IMR-90 (cell line): ENCODE results near the gene UBXN1. TPM values are rescaled to one million over a fixed set of nuclear protein-coding genes. Genes with fewer than 3 reads are reported as not detected.

Experiments
- ATAC-seq: fragments of 200-7000 bp; cut with Tn5 transposase; 2 replicates; pipeline ENCODE4 v1.9.1; 2020; ENCODE audit warnings: low read depth, mild to moderate bottlenecking, moderate library complexity
- BruUV-seq: library from RNA; stranded (reverse); fragments of 400-500 nt; replicated peaks from 2 replicates; lab custom pipeline; 2021; lab: Mats Ljungman, UMichigan
- CTCF ChIA-PET: fragments of 300-600 bp; formaldehyde crosslinking; extraction: SDS; loops from one replicate; lab custom pipeline; 2021; ENCODE audit warnings: antibody characterized with exemption; lab: Yijun Ruan, JAX
- POLR2A ChIA-PET: fragments of 300-600 bp; sonication (Branson Sonifier 250); formaldehyde crosslinking; loops from one replicate; lab custom pipeline; 2022; ENCODE audit warnings: antibody characterized with exemption; ENCODE audit not compliant: unreplicated experiment; lab: Charles Lee
- DNase-seq: peaks from one replicate; pipeline ENCODE4 v3.0.0; 2013
- H2AFZ ChIP-seq: replicated peaks from 2 replicates; pipeline ENCODE3; 2013; ENCODE audit warnings: low read length, mild to moderate bottlenecking; ENCODE audit not compliant: poor library complexity
- H2AK5ac ChIP-seq: 2 replicates; pipeline ENCODE4 v1.6.1; 2013; ENCODE audit warnings: low read depth, low read length, inconsistent platforms
- H2AK9ac ChIP-seq: replicated peaks from 2 replicates; pipeline ENCODE3; 2013; ENCODE audit warnings: mild to moderate bottlenecking, low read depth, low read length, moderate library complexity; ENCODE audit not compliant: poor library complexity
- H2BK120ac ChIP-seq: 2 replicates; pipeline ENCODE4 v1.6.1; 2013; ENCODE audit warnings: low read depth, low read length, inconsistent platforms
- H2BK15ac ChIP-seq: 3 replicates; pipeline ENCODE4 v1.6.1; 2013; ENCODE audit warnings: low read depth, low read length, inconsistent platforms
- H2BK20ac ChIP-seq: 2 replicates; pipeline ENCODE4 v1.6.1; 2013; ENCODE audit warnings: low read depth, mild to moderate bottlenecking, inconsistent platforms, low read length, moderate library complexity
- H2BK5ac ChIP-seq: 2 replicates; pipeline ENCODE4 v1.6.1; 2013; ENCODE audit warnings: mild to moderate bottlenecking, low read depth, low read length, inconsistent platforms; ENCODE audit not compliant: poor library complexity, severe bottlenecking
- H3K14ac ChIP-seq: replicated peaks from 2 replicates; pipeline ENCODE4 v1.6.1; 2013; ENCODE audit warnings: low read depth, low read length, inconsistent platforms
- H3K18ac ChIP-seq: 2 replicates; pipeline ENCODE4 v1.6.1; 2013; ENCODE audit warnings: low read depth, low read length, control low read depth
- H3K23ac ChIP-seq: 2 replicates; pipeline ENCODE4 v1.6.1; 2013; ENCODE audit warnings: low read depth, low read length, inconsistent platforms
- H3K27ac ChIP-seq: 2 replicates; pipeline ENCODE4 v1.5.1; 2013; ENCODE audit warnings: mild to moderate bottlenecking, control low read depth, low read length; ENCODE audit not compliant: insufficient read depth
- H3K27me3 ChIP-seq: 2 replicates; pipeline ENCODE4 v1.6.1; 2013; ENCODE audit warnings: low read length; ENCODE audit not compliant: control insufficient read depth, insufficient read depth
- H3K36me3 ChIP-seq: 2 replicates; pipeline ENCODE4 v1.6.1; 2013; ENCODE audit warnings: low read length, mixed read lengths; ENCODE audit not compliant: control insufficient read depth, insufficient read depth
- H3K4ac ChIP-seq: 2 replicates; pipeline ENCODE4 v1.6.1; 2013; ENCODE audit warnings: low read depth, low read length, inconsistent platforms
- H3K4me1 ChIP-seq: 2 replicates; pipeline ENCODE4 v1.6.1; 2013; ENCODE audit warnings: low read length, mixed read lengths; ENCODE audit not compliant: control insufficient read depth, insufficient read depth
- H3K4me2 ChIP-seq: 2 replicates; pipeline ENCODE4 v1.6.1; 2013; ENCODE audit warnings: low read depth, mild to moderate bottlenecking, control low read depth, low read length, moderate library complexity
- H3K4me3 ChIP-seq: 2 replicates; pipeline ENCODE4 v1.5.1; 2013; ENCODE audit warnings: low read depth, mild to moderate bottlenecking, control low read depth, low read length, moderate library complexity; ENCODE audit not compliant: insufficient read depth
- H3K56ac ChIP-seq: 2 replicates; pipeline ENCODE4 v1.6.1; 2013; ENCODE audit warnings: low read length, inconsistent platforms; ENCODE audit not compliant: insufficient read depth; ENCODE audit errors: extremely low read depth
- H3K79me1 ChIP-seq, 2 experiments: 2 replicates each; pipeline ENCODE4 v1.6.1; 2013; ENCODE audit warnings: low read length in 2 of 2, inconsistent platforms in 1 of 2, low read depth in 1 of 2
- H3K9ac ChIP-seq: 2 replicates; pipeline ENCODE4 v1.6.1; 2013; ENCODE audit warnings: low read depth, low read length, control low read depth
- H3K9me1 ChIP-seq: 2 replicates; pipeline ENCODE4 v1.6.1; 2013; ENCODE audit warnings: low read length, inconsistent platforms; ENCODE audit not compliant: insufficient read depth
- H3K9me3 ChIP-seq: 2 replicates; pipeline ENCODE4 v1.6.1; 2013; ENCODE audit warnings: low read length; ENCODE audit not compliant: control insufficient read depth, insufficient read depth
- H4K20me1 ChIP-seq: 2 replicates; pipeline ENCODE4 v1.6.1; 2013; ENCODE audit warnings: low read length, inconsistent platforms; ENCODE audit not compliant: insufficient read depth
- H4K5ac ChIP-seq: 2 replicates; pipeline ENCODE4 v1.6.1; 2013; ENCODE audit warnings: mild to moderate bottlenecking, low read depth, low read length, control low read depth
- H4K8ac ChIP-seq, 2 experiments: 2 replicates each; pipeline ENCODE4 v1.6.1; 2013; ENCODE audit warnings: low read depth in 2 of 2, low read length in 2 of 2, control low read depth in 1 of 2, inconsistent platforms in 1 of 2
- H4K91ac ChIP-seq: 2 replicates; pipeline ENCODE4 v1.6.1; 2013; ENCODE audit warnings: low read depth, low read length, inconsistent platforms; ENCODE audit not compliant: insufficient read depth
- CEBPB ChIP-seq: IDR thresholded peaks from 2 replicates; pipeline ENCODE4 v1.6.1; 2012; ENCODE audit warnings: low read depth, low read length, improper control_type of control experiment
- CHD1 ChIP-seq: IDR thresholded peaks from 2 replicates; pipeline ENCODE4 v1.6.1; 2012; ENCODE audit warnings: low read depth, low read length, improper control_type of control experiment
- ELK1 ChIP-seq: fragments of 150-350 bp; IDR thresholded peaks from 2 replicates; pipeline ENCODE4 v1.6.1; 2016; ENCODE audit warnings: low read depth, mild to moderate bottlenecking, low read length, moderate library complexity, borderline replicate concordance
- MAZ ChIP-seq: IDR thresholded peaks from 2 replicates; pipeline ENCODE4 v1.6.1; 2012; ENCODE audit warnings: low read depth, mild to moderate bottlenecking, low read length, improper control_type of control experiment, moderate library complexity, borderline replicate concordance
- POLR2A ChIP-seq: IDR thresholded peaks from 2 replicates; pipeline ENCODE4 v1.6.1; 2012; ENCODE audit warnings: mild to moderate bottlenecking, low read depth, low read length
- RAD21 ChIP-seq: IDR thresholded peaks from 2 replicates; pipeline ENCODE4 v1.6.1; 2012; ENCODE audit warnings: low read length, improper control_type of control experiment
- RFX5 ChIP-seq: IDR thresholded peaks from 2 replicates; pipeline ENCODE4 v1.8.0; 2012; ENCODE audit warnings: low read depth, mild to moderate bottlenecking, low read length, moderate library complexity
- SMC3 ChIP-seq: fragments of 150-350 bp; IDR thresholded peaks from 2 replicates; pipeline ENCODE4 v1.6.1; 2016; ENCODE audit warnings: low read depth, mild to moderate bottlenecking, antibody characterized with exemption, low read length, moderate library complexity
- WGBS, 2 experiments: methylation state at CpG; one replicate each; pipeline versions ENCODE4 v1.1.5 to v1.1.7; 2013; ENCODE audit warnings: missing lambda C conversion rate in 2 of 2; ENCODE audit not compliant: insufficient read length in 1 of 2; ENCODE audit errors: extremely low coverage in 2 of 2; 5-methylcytosine and 5-hydroxymethylcytosine counted together
- dilution Hi-C: fragments of 300-500 bp; cut with HindIII; formaldehyde crosslinking; loops from one replicate; pipeline ENCODE4 v1.14.3; 2018; ENCODE audit warnings: low sequenced_read_pairs; ENCODE audit not compliant: unreplicated experiment
- in situ Hi-C: fragments of 300-500 bp; cut with MboI; formaldehyde crosslinking; loops from 3 replicates; pipeline ENCODE4 v1.14.3; 2019; ENCODE audit warnings: low sequenced_read_pairs, inconsistent platforms, mixed read lengths
- intact Hi-C: fragments of 100-400 bp; cut with micrococcal nuclease; formaldehyde crosslinking; loops from 2 replicates; pipeline ENCODE4 v1.10.0; 2022
- polyA plus RNA-seq, 3 experiments: library from polyadenylated mRNA; depleted of rRNA; stranded (reverse); fragments of >200 nt; gene quantifications; 2 replicates each; pipeline ENCODE4 v1.2.3, GENCODE V29; 2012; ENCODE audit warnings: low replicate concordance in 1 of 3
- total RNA-seq: library from RNA; depleted of rRNA; stranded (reverse); fragments of >200 nt; gene quantifications from 2 replicates; pipeline ENCODE4 v1.2.3, GENCODE V29; 2012

The UBXN1 gene
- total and polyA plus RNA-seq, 2 of the 4 experiments (the other 2 are of a cell fraction) = 50.0 to 81.6 TPM

GRCh38 chr11:62716816-62717215 lies 37.9 kb upstream of the UBXN1 start:
- H4K20me1 ChIP-seq = peaks cover 2% of the 10 kb centered on the region; the same call in 1 of the 2 replicates
- DNase-seq (no peak), ATAC-seq (no peak)
- no peak overlapping the region for H4K91ac ChIP-seq
- H3K4me2 ChIP-seq = no peak overlapping the region
- 0 out of 2 replicates have a peak, but pooled peaks cover 4% of the 10 kb centered on the region for H3K9me1 ChIP-seq
- no peak overlapping the region for H3K4me3 ChIP-seq
- H3K36me3 ChIP-seq = peaks cover 72% of the 10 kb centered on the region
- H4K5ac ChIP-seq = no peak overlapping the region
- H2BK20ac ChIP-seq = no peak overlapping the region
- no peak overlapping the region for H2BK120ac ChIP-seq
- H2BK5ac ChIP-seq = no peak overlapping the region
- TF ChIP-seq ELK1 (no peak), RAD21 (no peak), SMC3 (no peak), RFX5 (no peak), CEBPB (no peak), MAZ (no peak), CHD1 (no peak), POLR2A (no peak)
- no peak overlapping the region for H4K8ac ChIP-seq
- CTCF ChIA-PET = no interaction called here
- intact Hi-C loops = no loop called here
- no peak overlapping the region for H2AFZ ChIP-seq
- no peak overlapping the region for H3K27ac ChIP-seq
- dilution Hi-C loops = no loop called here
- H3K18ac ChIP-seq = no peak overlapping the region
- no peak overlapping the region for H2AK9ac ChIP-seq
- no peak overlapping the region for H3K4ac ChIP-seq
- no peak overlapping the region for H2BK15ac ChIP-seq
- no peaks in the 10 kb centered on the region for H3K27me3 ChIP-seq
- no peak overlapping the region for H3K23ac ChIP-seq
- H3K79me1 ChIP-seq = peaks cover 38 to 67% of the 10 kb centered on the region in 2 experiments
- POLR2A ChIA-PET = no interaction called here
- no peak overlapping the region for H2AK5ac ChIP-seq
- no peak overlapping the region for H3K56ac ChIP-seq
- peaks cover 4% of the 10 kb centered on the region; the same call in 1 of the 2 replicates for H3K4me1 ChIP-seq
- no peak overlapping the region for H3K14ac ChIP-seq
- no CpG with 5 or more reads among the region's 11 CpGs for WGBS, 2 experiments
- in situ Hi-C loops = no loop called here
- no TSS peak for BruUV-seq
- no peak overlapping the region for H3K9ac ChIP-seq
- no peaks in the 10 kb centered on the region for H3K9me3 ChIP-seq
